ENCODE results near the gene EPHA10.

The EPHA10 gene

GRCh38 chr1:37732111-37732780 is 32.7 kb downstream of the EPHA10 start:
- DNase-seq = no peak

- DNase-seq = no peak
Observed at GRCh38 chr1:37731312-37732019, 33.5 kb downstream of the EPHA10 start.

GRCh38 chr1:37730376-37730775 is 34.5 kb downstream of the EPHA10 start:
- DNase-seq = no peak

GRCh38 chr1:37728416-37728815 is 36.5 kb downstream of the EPHA10 start:
- DNase-seq = no peak

GRCh38 chr1:37726751-37727585 is 38.0 kb downstream of the EPHA10 start:
- no peak for DNase-seq

- DNase-seq = no peak
Observed at GRCh38 chr1:37725851-37726613, 38.9 kb downstream of the EPHA10 start.

GRCh38 chr1:37724575-37724974 is 40.3 kb downstream of the EPHA10 start:
- DNase-seq = no peak

GRCh38 chr1:37723390-37724078 is 41.4 kb downstream of the EPHA10 start:
- DNase-seq = no peak

GRCh38 chr1:37723072-37723389 is 41.9 kb downstream of the EPHA10 start:
- no peak for DNase-seq

GRCh38 chr1:37722181-37723071 is 42.5 kb downstream of the EPHA10 start:
- no peak for DNase-seq

GRCh38 chr1:37721565-37721964 is 43.4 kb downstream of the EPHA10 start:
- DNase-seq = no peak

GRCh38 chr1:37720231-37721130 is 44.4 kb downstream of the EPHA10 start:
- no peak for DNase-seq

GRCh38 chr1:37719572-37720195 is 45.2 kb downstream of the EPHA10 start:
- no peak for DNase-seq

GRCh38 chr1:37718901-37719571 is 45.9 kb downstream of the EPHA10 start:
- no peak for DNase-seq

- no peak for DNase-seq
Observed at GRCh38 chr1:37718181-37718900, 46.6 kb downstream of the EPHA10 start.

- no peak for DNase-seq
Observed at GRCh38 chr1:37717631-37718030, 47.3 kb downstream of the EPHA10 start.

GRCh38 chr1:37716321-37716720 is 48.6 kb downstream of the EPHA10 start:
- no peak for DNase-seq

GRCh38 chr1:37714689-37715088 is 50.2 kb downstream of the EPHA10 start:
- DNase-seq = no peak

Data from T-helper 1 cell (primary cell).